ENCODE measurements around the gene CWC15. TPM values are rescaled to one million over a fixed set of nuclear protein-coding genes. Genes with fewer than 3 reads are reported as not detected.

CWC15 gene
- total RNA-seq, 1 donor = 48.4 TPM

DNA sequence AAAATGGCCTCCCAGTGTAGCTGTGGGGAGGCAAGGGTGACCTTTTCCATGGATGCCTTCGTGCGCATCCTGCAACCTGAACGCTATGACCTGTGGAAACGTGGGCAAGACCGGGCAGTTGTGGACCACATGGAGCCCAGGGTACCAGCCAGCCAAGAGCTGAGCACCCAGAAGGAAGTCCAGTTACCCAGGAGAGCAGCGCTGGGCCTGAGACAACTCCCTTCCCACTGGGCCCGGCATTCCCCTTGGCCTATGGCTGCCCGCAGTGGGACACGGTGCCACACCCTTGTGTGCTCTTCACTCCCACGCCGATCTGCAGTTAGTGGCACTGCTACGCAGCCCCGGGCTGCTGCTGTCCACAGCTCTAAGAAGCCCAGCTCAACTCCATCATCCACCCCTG is 24.9 kb upstream of the CWC15 start:
- H3K4me3 ChIP-seq (ENCODE audit: low read depth, low read length) = no peak overlapping the region
- no peak for DNase-seq (ENCODE audit: low read depth)
- TF ChIP-seq, protein P1, sequence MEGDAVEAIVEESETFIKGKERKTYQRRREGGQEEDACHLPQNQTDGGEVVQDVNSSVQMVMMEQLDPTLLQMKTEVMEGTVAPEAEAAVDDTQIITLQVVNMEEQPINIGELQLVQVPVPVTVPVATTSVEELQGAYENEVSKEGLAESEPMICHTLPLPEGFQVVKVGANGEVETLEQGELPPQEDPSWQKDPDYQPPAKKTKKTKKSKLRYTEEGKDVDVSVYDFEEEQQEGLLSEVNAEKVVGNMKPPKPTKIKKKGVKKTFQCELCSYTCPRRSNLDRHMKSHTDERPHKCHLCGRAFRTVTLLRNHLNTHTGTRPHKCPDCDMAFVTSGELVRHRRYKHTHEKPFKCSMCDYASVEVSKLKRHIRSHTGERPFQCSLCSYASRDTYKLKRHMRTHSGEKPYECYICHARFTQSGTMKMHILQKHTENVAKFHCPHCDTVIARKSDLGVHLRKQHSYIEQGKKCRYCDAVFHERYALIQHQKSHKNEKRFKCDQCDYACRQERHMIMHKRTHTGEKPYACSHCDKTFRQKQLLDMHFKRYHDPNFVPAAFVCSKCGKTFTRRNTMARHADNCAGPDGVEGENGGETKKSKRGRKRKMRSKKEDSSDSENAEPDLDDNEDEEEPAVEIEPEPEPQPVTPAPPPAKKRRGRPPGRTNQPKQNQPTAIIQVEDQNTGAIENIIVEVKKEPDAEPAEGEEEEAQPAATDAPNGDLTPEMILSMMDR (IDR thresholded peaks at IDR 0.05; ENCODE audit: insufficient read depth, low read length) = no peak

DNA sequence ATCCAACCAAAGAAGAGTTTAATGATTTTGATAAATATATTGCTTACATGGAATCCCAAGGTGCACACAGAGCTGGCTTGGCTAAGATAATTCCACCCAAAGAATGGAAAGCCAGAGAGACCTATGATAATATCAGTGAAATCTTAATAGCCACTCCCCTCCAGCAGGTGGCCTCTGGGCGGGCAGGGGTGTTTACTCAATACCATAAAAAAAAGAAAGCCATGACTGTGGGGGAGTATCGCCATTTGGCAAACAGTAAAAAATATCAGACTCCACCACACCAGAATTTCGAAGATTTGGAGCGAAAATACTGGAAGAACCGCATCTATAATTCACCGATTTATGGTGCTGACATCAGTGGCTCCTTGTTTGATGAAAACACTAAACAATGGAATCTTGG is 24.1 kb upstream of the CWC15 start:
- TF ChIP-seq, protein P1 (IDR thresholded peaks at IDR 0.05; ENCODE audit: insufficient read depth, low read length) = peak; percentile 10
- DNase-seq (ENCODE audit: low read depth) = no peak

DNA sequence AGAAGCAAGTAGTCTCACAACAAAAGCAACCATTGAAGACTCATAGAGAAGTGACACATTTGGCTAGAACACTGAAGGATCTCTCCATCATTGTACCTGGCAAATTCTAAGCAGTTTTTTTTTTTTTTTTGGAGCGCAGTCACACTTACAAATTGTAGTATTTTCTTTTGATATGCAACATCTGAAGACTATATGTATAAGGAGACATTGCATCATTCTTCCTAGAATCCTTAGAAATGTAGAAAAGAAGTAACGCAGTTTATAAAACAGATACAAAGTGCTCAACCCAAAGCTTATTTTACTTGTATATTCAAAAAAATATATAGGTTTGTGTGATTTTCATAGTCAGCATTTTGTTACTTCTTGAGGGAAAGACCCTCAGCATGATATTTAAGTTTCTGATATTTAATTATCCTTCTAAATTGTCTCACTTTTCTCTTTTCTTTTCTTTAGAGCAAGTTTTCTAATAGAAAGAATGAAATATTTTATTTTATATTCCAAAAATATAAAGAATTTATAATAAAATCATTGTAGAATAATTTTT is 20.1 kb upstream of the CWC15 start:
- TF ChIP-seq, protein P1 (IDR thresholded peaks at IDR 0.05; ENCODE audit: insufficient read depth, low read length) = no peak
- H3K4me3 ChIP-seq (ENCODE audit: low read depth, low read length) = no peak overlapping the region
- DNase-seq (ENCODE audit: low read depth) = no peak

More for the DNA sequence above, 24.1 kb upstream of the CWC15 start:
- H3K4me3 ChIP-seq (ENCODE audit: low read depth, low read length) = no peak overlapping the region

DNA sequence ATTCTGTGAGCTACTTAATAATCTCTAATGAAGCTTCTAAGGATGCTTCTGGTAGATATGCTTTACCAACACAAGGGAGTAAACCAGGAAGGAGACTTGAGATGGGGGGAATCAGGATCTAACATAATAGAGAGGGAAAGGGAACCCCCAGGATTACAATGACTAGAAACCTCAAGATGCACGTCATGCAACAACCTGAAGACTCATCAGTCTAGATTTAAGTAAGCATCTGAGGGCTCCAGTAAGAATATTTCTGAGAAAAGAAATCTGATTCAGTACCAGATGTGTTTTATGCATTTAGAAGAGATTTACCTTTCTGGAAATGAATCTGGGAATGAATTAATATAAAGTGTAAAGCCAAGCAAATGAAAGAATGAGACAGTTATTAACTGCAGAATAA is 15.4 kb upstream of the CWC15 start:
- no peak overlapping the region for H3K4me3 ChIP-seq (ENCODE audit: low read depth, low read length)
- TF ChIP-seq, protein P1 (IDR thresholded peaks at IDR 0.05; ENCODE audit: insufficient read depth, low read length) = no peak
- DNase-seq (ENCODE audit: low read depth) = no peak

DNA sequence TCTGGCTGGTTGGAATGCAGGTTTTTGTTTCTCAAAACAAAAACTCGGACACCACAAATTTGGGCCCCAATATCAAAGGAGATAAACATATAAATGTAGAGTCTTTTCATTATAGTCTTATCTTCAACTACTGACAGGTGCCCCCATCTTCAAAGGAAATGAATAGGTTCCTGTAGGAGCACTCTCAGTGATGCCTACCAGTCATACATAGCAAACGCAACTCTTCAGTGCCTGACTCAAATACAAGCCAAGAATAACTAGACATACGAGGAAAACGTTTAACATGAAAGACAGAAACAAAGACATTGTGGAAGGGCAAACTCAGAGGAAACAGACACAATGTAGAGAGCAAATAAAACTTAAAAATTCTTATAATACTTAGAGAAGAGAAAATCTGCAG is 14.0 kb upstream of the CWC15 start:
- H3K4me3 ChIP-seq (ENCODE audit: low read depth, low read length) = no peak overlapping the region
- TF ChIP-seq, protein P1 (IDR thresholded peaks at IDR 0.05; ENCODE audit: insufficient read depth, low read length) = no peak
- DNase-seq (ENCODE audit: low read depth) = no peak

DNA sequence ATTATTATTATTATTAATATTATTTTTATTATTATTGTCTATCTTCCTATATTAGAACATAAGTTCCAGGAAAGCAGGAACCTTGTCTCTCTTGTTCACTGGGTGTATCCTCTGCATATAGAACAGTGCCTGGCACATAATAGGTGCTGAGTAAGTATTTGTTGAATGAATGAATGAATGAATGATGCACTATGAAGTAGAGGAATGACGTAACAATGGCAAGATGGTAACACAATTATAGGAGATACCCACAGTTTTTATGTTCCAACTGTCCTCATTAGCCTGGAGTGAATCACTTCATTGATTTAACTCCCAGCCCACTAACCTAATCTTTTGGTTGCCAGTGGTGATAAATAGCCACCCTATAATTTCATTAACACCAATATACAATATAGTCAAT is 2.2 kb upstream of the CWC15 start:
- H3K4me3 ChIP-seq (ENCODE audit: low read depth, low read length) = no peak overlapping the region
- TF ChIP-seq, protein P1 (IDR thresholded peaks at IDR 0.05; ENCODE audit: insufficient read depth, low read length) = no peak
- no peak for DNase-seq (ENCODE audit: low read depth)

DNA sequence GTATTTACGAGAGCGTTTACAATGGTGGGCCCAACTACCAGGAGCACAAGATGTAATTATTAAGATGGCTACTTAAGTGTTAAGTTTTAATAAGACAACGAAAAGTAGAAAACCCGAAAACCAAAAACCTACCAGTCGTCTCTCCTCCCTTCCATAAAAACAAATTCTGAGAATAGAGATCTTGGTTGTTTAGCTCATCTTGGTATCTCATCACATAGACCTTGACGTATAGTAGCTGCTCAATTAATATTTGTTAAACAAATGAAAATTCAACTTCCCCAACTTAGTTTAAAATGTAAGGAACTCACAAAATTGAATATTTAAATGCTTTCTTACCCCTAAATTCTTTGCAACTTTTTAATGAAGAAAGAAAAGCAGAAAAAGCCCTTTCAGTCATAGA is 822 bp upstream of the CWC15 start:
- H3K4me3 ChIP-seq (ENCODE audit: low read depth, low read length) = peak overlapping the region; percentile 95
- TF ChIP-seq, protein P1 (IDR thresholded peaks at IDR 0.05; ENCODE audit: insufficient read depth, low read length) = no peak
- DNase-seq (ENCODE audit: low read depth) = peak; percentile 1
